ENCODE results near the gene FOXE1. TPM values are rescaled to one million over a fixed set of nuclear protein-coding genes. Genes with fewer than 3 reads are reported as not detected.

The FOXE1 gene
- total RNA-seq, 1 donor from 2014 or later, result 1.1 TPM

DNA sequence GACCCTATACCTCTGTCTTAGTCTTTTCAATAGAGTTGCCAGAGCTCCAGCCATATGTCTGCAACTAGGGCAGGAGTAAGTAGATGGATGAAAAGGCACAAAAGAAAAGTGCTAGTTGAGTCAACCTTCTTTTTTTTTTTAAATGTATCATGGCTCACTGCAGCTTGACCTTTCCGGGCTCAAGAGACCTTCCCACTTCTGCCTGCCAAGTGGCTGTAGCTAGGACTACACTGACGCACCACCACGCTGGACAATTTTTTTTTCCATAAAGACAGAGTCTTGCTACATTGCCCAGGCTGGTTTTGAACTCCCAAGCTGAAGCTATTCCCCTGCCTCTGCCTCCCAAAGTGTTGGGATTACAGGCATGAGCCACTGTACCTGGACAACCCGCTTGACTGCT, 27.3 kb downstream of the FOXE1 start:
- FAIRE-seq, result no peak
- Histone ChIP-seq H3K27me3 (ENCODE audit: control insufficient read depth, insufficient read depth, low read length) (no peaks in the 10 kb centered on the region), H3K4me3 (ENCODE audit: low read depth, low read length) (no peak overlapping the region), H3K36me3 (ENCODE audit: control insufficient read depth, insufficient read depth, low read length) (no peaks in the 10 kb centered on the region)
- TF ChIP-seq CTCF (IDR thresholded peaks at IDR 0.05; ENCODE audit: insufficient read depth, low read length, severe bottlenecking), result no peak
- DNase-seq (ENCODE audit: low read depth), result no peak

DNA sequence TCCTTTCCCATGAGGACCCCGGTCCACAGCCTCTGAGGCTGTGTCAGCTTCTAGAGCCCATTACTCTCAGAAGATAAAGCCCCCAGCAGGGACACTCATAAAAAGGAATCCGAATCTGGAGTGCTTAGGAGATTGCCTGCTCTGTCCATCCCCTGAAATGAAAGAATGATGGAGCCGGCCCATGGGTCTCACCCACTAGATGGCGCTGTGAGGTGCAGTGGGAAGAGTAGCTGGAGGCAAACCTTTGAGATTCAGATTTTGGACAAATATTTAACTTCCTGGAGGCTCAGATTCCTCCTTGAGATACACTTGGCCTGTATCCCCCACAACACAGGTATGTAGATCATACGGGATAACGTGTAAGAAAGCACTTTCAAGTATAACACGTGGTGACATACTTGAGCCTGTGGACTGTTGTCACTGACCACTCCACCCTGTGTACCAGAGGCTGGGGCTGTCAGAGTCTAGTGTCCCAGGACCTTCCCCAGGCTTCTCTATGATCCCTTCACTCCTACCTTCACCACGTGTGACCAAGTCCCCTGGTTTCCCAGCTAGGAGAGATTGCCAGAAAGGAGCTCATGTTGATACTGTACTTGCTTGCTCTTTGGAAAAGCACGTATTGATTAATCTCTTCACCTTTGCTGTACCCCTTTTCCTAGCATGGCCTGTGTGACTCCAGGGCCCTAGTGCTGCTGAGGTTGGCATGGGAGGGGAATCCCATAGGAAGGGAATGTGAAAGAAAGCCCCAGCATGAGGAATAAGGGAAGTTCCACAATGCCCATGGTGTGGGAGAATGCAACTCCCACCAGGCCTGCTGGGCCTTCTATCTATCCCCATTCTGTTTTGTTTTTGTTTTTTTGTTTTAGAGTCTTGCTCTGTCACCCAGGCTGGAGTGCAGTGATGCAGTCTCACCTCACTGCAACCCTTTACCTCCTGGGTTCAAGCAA, 37.2 kb downstream of the FOXE1 start:
- DNase-seq (ENCODE audit: low read depth) (no peak), FAIRE-seq (peak; percentile 43)
- Histone ChIP-seq H3K27me3 (ENCODE audit: control insufficient read depth, insufficient read depth, low read length) (no peaks in the 10 kb centered on the region), H3K36me3 (ENCODE audit: control insufficient read depth, insufficient read depth, low read length) (no peaks in the 10 kb centered on the region), H3K4me3 (ENCODE audit: low read depth, low read length) (no peak overlapping the region)
- TF ChIP-seq CTCF (IDR thresholded peaks at IDR 0.05; ENCODE audit: insufficient read depth, low read length, severe bottlenecking), result peak; percentile 76

- H3K36me3 ChIP-seq (ENCODE audit: control insufficient read depth, insufficient read depth, low read length), result no peaks in the 10 kb centered on the region
- no peaks in the 10 kb centered on the region for H3K27me3 ChIP-seq (ENCODE audit: control insufficient read depth, insufficient read depth, low read length)
- no peak for FAIRE-seq
- TF ChIP-seq CTCF (IDR thresholded peaks at IDR 0.05; ENCODE audit: insufficient read depth, low read length, severe bottlenecking), result no peak
- no peak overlapping the region for H3K4me3 ChIP-seq (ENCODE audit: low read depth, low read length)
- no peak for DNase-seq (ENCODE audit: low read depth)
Measured at GRCh38 chr9:97891736-97892135, 38.7 kb downstream of the FOXE1 start.

DNA sequence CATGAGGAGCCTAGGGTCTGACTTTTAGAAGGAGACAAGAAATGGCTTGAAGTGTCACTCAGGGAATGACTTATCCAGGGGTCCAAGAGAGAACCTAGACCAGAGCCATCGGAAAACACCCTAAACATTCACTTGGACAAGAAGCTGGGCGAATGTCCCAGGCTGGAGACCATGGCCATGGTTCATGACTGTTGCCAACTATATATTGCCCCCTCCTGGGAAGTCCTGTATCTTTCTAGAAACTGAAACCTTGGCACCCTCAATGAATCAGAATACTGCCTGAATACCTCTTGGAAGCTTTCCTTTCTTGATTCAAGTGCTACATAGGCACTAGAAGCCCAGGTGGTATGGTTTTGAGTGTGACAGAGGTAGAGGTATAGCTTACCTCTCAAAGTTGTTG, 39.4 kb downstream of the FOXE1 start:
- FAIRE-seq (no peak), DNase-seq (ENCODE audit: low read depth) (no peak)
- TF ChIP-seq CTCF (IDR thresholded peaks at IDR 0.05; ENCODE audit: insufficient read depth, low read length, severe bottlenecking), result no peak
- Histone ChIP-seq H3K27me3 (ENCODE audit: control insufficient read depth, insufficient read depth, low read length) (no peaks in the 10 kb centered on the region), H3K4me3 (ENCODE audit: low read depth, low read length) (no peak overlapping the region), H3K36me3 (ENCODE audit: control insufficient read depth, insufficient read depth, low read length) (no peaks in the 10 kb centered on the region)

GRCh38 chr9:97895211-97895610, 42.2 kb downstream of the FOXE1 start:
- no peaks in the 10 kb centered on the region for H3K36me3 ChIP-seq (ENCODE audit: control insufficient read depth, insufficient read depth, low read length)
- no peaks in the 10 kb centered on the region for H3K27me3 ChIP-seq (ENCODE audit: control insufficient read depth, insufficient read depth, low read length)
- no peak for FAIRE-seq
- TF ChIP-seq CTCF (IDR thresholded peaks at IDR 0.05; ENCODE audit: insufficient read depth, low read length, severe bottlenecking), result no peak
- H3K4me3 ChIP-seq (ENCODE audit: low read depth, low read length), result no peak overlapping the region
- DNase-seq (ENCODE audit: low read depth), result no peak

Data from bronchial epithelial cell (primary cell).